ENCODE data around the gene MDFIC2.

Gene MDFIC2

DNA sequence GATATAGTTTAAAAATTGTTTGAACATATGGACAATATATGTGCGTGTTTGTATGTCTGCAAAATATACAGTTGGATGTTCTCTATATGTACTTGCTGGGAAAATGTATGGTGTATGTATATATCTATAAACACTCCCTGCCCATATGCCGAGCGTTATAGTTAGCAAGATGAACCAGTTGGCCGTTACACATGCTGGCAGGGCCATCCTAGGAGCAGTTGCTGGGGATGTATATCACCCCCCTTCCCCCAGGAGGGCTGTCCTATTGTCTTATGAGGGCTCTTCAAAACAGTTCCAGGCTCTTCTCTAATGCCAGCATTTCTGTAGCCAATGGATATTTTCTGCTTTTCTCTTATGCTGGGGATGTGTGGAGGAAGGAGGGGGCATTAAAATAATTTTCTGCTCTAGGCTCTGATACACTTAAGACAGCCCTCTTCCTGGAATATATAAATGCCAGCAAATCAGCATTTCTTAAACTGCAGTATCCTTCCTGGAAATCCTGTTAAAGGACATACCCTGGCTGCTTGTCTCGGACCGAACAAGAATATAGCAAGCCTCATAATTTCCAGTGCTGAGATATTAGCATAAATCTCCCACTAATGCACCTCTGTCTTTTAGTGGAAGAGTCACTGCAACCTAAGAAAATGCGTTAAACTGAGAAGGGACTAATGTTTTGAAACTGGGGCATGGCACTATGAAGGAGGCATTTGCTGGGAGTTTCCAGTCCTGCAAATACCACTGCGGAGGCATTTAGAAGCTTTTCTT lies 134.4 kb downstream of the MDFIC2 start:
- no peak for DNase-seq

DNA sequence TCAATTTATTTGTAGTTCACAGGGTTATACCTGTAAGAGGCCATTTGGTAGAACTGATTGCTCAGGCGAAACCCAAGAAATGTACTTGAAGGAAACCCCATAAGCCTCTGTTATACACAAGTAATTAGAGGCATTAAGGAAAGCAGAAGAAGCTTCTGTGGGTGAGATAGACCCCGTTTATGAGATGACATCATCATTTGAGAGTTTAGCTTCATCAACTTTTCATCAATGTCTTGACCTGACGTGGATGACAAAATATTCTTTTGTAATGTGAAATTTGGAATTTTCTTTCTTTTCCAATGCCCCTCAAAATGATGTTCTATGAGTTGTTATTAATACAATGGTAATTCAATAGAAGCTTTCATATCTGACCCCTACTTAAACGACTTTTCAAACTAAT lies 136.2 kb downstream of the MDFIC2 start:
- DNase-seq = no peak

- DNase-seq = no peak
Measured at GRCh38 chr3:70156808-70157207, 155.6 kb downstream of the MDFIC2 start.

DNA sequence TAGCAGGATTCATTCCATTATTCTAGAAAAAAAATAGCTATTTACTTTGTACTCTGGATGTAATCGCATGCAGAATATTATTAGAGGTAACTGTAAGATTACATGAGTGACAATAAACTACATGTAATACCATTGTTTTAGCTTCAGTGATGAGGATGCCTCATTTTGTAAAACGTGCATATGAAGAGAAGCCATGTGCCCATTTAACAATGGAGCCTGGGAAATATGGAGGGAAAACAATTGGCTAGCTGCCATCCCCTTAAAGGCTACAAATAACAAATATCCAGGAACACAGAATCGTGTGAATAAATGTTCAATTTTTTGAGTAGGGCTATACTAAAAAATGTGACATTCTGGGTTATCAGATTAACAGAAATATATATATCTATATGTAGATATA lies 161.8 kb downstream of the MDFIC2 start:
- DNase-seq = no peak

- no peak for DNase-seq
Measured at GRCh38 chr3:70149714-70150400, 162.6 kb downstream of the MDFIC2 start.
